GM21515 (cell line): ENCODE results near the gene XXYLT1.
A peak's percentile ranks its signal among the peaks of the same experiment; 100 is the strongest.
"Not testable (repeated sequence)": the region's sequence is repeated elsewhere in the genome, so short reads cannot be mapped to it uniquely, and the experiment has no call there.

Source experiments
- ATAC-seq: cut with Tn5 transposase; IDR thresholded peaks from one replicate; pipeline ENCODE4 v1.9.1; 2021; ENCODE audit not compliant: unreplicated experiment

The XXYLT1 gene

DNA sequence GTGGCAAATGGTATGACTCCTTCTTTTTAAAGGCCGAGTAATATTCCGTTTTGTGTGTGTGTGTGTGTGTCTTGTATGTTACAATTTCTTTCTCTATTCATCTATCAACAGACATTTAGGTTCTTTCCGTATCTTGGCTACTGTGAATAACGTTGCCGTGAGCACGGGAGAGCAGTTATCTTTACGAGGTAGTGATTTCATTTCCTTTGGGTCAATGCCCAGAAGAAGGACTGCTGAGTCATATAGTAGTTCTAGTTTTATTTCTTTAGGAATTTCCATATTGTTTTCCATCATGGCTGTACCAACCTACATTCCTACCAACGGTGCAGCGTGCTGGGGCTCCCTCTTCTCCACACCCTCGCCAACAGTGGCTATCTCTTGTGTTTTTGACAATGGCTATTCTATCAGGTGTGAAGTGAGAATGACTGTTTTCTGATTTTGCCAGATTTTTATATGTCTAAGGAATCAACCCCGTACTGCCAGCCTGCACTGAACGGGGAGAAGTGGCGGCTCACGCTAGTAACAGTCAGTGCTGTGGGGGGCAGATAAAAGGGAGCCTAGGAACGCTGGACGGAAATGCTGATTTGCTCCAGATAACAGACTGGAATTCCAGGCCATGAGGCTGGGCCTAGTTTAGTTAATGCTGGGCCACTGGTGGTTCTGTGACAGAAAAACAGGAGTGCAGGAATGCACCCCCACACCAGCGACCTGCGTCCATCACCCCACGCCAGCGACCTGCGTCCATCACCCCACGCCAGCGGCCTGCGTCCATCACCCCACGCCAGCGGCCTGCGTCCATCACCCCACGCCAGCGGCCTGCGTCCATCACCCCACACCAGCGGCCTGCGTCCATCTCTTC is 168.1 kb downstream of the XXYLT1 start:
- ATAC-seq: no peak

DNA sequence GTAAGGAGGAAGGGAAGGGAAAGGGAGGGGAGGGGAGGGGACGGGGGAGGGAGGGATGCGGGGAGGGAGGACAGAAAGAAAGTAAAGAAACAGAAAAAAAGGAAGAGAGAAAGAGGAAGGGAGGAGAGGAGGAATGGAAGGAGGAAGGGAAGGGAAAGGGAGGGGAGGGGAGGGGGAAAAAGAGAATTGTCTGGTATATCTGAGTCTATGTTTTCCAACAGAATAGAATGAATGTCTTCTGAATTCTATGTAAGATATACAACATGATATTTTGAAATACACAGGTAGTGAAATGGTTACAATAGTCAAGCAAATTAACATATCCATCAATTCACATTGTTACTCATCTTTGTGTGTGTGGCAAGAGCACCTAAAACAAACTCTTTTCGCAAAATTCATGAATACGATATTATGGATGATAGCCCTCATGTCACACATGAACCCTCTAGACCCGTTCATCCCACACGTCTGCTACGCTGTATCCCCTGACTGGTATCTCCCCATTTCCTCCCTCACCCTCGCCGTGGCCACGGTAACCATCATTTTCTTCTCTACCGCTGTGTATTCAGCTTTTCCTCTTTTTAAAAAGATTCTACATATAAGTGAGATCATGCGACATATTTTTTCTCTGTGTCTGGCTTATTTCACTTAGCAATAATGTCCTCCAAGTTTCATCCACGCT is 168.9 kb downstream of the XXYLT1 start:
- no peak for ATAC-seq

DNA sequence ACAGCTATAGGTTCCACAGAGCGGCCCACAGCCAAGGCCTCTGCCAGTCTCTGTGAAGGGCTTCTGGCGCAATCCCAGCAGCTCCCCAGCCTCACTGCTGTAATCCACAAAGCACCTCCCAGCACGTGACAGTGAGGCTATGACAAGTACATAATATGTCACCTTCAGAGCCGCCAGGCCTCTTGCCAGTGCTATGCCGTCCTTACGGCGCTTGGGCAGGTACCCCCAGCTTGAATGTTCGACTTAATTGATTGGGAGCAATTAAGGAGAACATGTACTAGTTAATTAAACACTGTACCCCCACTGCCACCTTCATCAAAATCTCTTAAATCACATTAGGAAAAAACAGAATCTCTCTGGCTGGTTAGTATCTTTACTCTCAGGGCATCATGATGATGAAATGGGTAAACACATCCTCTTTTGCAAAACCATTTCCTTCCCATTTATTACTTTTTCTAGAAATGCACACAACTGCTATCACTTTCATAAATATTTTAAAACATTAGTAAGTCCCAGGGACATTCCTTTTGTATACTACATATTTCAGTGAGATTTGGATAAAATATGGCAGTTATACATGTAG is 169.9 kb downstream of the XXYLT1 start:
- ATAC-seq: no peak

DNA sequence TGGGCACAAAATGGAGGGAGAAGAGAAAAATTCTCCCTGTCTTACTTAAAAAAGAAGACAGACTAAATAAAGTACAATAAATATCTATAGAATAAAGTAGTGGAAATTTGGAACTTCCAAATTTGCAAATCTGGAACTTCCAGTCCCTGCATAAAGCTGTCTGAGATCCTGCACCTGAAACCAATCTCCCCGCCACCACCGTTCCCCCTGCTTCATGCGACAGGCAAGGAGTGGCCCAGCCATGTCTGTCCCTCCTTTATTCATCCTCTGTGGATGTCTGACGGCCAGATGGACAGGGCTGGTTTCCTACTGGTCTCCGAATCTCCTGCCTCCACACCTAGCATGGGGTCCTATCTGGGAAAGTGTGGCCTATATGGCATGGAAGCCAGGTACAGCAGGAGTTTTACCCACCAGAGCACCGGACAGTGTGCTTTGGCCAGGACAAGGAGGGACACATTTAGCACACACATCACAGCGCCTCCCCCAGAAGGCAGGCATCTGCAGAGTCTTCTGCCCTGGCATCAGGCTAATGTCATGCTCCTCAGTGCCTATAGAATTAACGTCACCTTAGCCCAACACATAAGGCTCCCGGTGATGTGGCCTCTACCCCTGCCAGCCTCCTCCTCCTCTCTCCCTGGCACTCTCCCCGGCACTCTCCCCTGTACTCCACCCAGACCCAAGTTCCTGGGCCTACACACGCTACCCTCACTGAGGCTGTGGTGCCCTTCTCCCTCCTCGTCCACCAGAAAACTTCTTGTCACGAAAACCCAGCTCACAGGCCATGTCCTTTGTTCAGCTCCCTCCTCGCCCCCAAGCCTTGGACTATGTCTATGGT is 170.8 kb downstream of the XXYLT1 start:
- no peak for ATAC-seq

DNA sequence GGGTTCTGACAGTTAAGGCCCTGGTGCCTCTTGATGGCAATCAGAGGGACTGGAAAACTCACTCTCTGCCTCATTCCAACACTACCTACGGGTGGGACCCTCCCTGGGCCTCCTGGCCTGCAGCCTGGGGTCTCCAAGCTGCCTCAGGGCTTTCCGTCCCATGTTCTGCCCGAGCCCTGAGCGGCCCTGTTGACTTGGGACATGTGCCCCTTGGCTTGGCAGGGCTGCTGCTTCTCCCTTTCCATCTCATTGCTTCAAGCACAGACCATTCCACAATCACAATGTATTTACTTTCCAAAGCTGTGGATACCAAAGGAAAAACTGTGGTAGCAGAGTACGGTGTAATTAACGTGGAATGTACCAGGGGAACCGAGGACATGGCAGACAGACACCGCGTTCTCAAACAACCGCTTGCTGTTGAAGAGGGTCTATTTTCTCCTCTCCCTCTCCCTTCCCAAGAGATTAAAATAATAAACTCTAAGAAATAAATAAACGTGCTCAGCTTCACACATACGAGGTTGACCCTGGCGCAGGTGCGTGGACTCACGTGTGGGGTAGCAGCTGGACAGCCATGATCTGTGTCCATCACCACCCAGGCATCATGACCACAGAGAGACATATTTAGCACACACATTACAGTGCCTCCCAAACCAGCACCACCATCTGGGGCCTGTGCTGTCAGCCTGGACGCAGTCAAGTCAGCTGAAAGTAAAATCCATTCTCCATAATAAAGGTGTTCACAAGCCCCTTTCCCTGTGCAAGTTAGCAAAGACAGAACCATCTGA is 172.0 kb downstream of the XXYLT1 start:
- no peak for ATAC-seq

DNA sequence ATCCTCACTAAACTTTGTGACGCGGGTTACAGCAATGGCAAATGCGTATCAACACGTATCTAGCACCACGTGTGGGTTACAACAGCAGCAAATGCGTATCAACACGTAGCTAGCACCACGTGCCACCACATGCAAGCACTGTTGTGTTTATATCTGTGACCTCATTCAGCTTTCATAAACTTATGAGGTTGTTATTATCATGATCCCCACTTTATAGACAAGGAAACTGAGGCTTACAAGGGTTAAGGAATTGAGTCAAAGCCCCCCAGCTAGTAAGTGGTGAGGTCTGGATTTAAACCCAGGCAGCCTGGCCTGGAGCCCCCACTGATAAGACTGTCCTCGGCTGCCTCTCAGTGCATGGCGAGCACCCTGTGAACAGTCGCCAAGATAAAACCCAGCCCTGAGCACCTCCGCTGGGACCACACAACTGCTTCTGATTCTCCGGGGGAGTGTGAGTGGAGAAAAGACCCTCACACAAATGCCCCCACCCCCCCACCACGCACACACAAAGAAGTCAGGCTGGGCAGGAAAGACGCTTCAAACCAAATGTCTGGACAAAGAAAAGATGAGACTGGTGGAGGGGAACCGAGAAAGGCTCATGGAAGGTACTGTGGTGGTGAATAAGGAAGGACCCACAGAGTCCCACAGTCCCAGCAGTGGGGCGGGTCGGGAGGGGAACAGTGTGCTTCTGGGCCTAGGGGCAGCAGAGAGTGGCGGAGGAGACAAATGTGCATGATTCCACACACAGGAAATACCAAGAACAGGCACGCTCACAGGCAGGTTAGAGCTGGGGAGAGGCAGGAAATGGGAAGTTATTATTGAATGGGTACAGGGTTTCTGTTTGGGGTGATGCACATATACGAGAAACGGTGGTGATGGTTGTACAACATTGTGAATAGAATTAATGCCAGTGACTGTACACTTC is 173.4 kb downstream of the XXYLT1 start:
- no peak for ATAC-seq

DNA sequence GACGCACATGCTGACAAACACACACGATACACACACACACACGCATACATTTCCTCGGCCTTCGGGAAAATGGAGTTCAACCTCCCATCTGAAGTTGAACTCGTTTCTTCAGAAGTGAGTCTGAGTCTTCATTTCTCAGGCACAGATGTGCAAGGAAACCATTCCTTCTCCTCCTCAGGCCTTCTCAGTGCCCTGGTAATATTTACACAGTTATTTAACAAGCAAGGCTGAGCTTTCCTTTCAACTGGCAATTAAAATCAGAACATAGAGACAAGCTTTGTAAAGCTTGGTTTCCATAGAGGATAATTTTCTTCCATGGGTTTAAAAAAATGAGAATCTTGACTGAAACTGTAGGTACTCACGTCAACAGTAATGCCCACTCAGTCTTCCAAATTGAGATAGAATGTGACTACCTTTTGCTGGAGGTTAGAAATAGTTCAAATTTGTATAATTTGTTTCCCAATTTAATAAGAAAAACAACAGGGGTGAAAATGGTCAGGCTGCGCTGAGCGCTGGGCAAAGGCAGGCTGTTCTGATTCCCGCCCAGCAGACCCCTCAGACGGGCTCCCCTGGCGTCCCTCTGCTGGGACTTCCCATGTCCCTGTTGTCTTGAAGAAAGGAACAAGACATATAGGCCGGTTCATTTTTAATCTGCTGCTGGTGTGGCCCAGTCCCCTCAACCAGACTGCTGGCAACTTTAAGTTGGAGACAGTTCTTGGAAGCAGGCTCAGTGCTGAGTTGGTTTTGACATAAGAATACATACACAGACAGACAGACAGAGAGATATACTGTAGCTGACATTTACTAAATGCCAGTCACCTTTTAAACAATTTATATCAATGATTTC is 174.3 kb downstream of the XXYLT1 start:
- ATAC-seq: no peak

DNA sequence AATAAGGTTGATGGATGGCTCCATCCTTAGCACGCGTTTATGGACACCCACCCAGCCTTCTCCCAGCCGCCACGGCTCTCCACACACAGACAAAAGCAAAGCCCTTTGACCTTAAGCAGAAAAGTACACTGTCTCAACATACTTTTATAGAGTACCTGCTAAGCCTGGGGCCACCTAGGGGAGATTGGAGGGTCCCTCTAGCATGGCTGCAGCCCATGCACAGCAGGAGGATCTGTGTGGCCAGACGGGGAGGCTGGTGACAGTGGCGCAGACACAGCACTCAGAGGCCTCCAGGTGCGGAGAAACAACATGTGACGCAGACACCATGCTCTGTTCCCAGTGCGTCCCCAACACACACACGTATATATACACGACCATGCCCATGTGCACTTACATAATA is 174.9 kb downstream of the XXYLT1 start:
- no peak for ATAC-seq

DNA sequence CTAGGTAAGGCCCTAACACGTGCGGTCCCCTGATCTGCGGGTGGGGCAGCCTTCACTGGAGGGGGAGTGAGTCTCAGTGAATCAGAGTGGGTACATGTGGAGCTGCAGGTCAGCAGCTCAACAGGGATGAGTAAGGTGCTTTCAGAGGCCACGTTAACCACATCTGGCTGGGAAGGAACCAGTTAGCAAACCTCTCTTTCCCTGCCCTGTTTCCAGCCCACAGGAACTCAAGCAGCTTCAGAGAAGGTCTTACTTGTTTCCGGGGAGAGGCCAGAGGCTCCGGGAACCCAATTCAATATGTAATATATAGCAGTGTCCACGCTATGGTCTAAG is 175.3 kb downstream of the XXYLT1 start:
- ATAC-seq: no peak

DNA sequence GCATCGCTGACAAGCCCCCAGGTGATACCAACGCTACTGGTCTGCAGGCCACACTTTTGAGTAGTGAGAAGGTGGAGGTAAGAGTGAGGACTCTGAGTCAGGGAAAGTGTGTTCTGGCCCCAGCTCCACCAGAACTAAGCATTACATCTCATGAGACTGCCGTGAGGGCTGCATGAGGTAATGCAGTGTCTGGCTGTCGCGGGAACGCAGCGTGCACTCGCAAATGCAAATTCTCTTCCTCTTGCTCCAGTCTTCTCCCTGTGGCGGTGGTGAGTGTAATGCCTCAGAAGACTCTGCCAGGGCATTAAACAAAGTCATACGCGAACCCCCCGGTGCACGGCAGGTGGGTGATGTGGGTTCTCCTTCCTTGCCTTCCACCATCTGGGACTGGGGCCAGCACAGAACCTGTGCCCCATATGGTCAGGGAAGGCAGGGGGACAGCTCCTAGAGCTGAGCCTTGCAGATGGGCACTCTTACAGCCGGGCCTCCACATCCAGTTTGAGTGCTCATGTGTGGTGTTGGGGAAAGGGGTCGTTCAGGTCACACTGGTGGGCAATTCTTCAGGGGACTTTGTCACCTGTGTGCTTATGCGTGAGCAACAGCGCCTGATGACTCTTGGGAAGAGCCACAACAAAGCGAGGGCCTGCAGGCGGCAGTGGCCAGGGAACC is 175.8 kb downstream of the XXYLT1 start:
- ATAC-seq: peak; percentile 77

DNA sequence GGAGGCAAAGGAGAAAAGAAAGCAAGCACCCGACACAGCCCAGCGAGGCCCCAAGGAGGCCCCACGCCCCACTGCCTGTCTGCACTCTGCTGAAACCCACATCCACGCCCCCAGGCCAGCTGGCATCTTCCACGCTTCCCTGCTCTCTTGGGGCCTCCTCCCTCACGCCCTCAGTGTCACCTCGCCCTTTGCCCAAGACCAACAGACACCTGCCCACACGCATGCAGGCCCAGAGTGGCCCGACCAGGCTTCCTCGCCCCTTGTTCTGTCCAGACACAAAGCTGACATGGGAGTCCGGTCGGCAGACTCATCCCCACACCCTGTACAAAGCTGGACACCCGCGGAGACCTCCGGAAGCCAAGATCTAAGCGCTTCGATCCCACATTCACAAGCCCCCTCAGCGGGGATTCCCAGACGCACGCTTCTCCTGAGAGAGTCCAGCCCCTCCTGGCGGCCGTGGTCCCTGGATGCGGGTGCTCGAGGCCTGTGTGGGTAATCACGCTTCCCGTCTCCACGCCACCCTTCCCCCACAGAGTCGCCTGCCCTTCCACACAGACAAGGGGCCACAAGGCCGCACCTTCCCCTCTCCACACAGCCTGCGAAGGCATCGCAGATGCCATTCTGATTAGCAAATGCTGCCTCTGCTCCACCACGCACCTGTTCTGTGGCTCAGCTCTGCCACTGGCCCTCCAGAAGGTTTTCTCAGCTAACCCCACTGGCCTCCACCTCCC is 176.6 kb downstream of the XXYLT1 start:
- peak; percentile 72 for ATAC-seq

DNA sequence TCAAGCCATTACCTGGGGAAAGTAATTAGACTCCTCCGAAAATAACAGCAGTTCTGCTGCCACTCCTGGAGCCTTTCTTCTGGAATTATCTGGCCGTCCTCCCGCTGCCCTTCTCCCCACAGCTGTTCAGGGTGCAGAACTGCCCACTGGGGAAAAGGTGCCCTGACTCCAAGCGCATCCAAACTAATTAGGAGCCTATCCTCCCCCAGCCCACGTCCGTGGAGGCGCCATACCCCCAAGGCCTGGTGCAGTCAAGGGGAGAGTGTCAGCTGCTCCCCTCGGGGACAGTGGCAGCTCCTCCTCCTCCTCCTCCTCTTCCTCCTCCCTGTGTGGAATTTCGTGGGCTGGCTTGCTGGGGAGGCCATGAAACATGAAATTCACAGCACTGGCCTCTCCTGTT is 177.2 kb downstream of the XXYLT1 start:
- ATAC-seq: no peak

DNA sequence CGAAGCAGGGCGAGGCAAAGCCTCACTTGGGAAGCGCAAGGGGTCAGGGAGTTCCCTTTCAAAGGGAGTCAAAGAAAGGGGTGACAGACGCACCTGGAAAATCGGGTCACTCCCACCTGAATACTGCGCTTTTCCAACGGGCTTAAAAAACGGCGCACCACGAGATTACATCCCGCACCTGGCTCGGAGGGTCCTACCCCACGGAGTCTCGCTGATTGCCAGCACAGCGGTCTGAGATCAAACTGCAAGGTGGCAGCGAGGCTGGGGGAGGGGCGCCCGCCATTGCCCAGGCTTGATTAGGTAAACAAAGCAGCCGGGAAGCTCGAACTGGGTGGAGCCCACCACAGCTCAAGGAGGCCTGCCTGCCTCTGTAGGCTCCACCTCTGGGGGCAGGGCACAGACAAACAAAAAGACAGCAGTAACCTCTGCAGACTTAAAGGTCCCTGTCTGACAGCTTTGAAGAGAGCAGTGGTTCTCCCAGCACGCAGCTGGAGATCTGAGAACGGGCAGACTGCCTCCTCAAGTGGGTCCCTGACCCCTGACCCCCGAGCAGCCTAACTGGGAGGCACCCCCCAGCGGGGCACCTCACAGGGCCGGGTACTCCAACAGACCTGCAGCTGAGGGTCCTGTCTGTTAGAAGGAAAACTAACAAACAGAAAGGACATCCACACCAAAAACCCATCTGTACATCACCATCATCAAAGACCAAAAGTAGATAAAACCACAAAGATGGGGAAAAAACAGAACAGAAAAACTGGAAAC is 182.9 kb downstream of the XXYLT1 start:
- ATAC-seq: not testable (repeated sequence)

DNA sequence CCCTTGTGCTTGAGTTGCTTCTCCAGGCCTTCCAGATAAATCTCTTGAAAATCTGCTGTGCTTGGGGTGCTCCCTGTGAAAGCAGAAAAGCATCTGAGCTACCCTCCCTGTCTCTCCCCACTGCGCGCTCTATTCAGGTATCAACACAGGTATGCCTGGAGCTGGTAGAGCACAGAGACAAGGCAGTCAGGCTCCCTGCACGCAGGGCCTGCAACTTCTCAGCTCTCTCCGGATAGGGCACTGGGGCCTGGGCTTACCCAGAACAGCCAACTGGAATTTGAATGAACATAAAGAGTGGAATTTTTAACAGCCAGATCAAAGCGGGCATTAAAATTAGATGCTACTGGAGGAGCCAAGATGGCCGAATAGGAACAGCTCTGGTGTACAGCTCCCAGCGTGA is 183.6 kb downstream of the XXYLT1 start:
- ATAC-seq: no peak

DNA sequence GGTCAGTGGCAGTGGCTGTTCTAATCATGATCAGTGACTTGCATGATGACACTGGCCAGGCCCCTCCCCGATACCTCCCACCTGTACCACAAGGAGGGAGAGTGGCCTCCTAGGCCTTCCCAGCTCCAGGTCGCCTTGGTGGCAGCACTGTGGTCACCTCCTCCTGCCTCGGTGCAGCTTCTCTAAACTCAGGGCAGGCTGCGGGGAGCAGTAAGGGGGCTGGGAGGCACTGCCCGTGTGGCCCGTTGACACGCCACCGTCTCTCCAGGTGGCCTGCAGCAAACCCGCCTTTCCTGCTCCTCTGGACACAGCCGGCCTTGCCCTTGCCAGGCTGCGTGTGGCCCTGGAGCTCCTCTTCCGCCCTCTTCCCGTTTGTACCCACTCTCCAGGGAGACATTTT is 184.1 kb downstream of the XXYLT1 start:
- no peak for ATAC-seq

DNA sequence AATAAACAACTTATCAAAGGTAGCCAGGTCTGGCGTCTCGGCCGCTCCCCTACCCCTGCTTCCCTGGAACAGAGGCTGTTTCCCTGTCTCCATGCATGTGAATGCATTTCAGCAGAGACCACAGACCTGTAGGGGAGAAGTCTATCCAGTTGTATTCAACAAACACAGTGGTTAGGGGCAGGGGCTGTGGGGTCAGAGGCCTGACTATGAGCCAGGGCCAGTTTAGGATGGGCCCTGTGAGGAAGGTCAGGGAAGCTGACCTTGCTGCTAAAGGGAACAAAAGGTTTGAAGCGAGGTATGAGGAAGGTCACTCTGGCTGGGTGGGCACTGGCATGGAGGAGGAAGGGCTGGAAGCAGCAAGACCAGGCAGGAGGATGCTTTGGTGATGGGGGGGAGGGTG is 184.6 kb downstream of the XXYLT1 start:
- ATAC-seq: no peak
